Measurements from ENCODE around the gene SMOC2.

Gene SMOC2

DNA sequence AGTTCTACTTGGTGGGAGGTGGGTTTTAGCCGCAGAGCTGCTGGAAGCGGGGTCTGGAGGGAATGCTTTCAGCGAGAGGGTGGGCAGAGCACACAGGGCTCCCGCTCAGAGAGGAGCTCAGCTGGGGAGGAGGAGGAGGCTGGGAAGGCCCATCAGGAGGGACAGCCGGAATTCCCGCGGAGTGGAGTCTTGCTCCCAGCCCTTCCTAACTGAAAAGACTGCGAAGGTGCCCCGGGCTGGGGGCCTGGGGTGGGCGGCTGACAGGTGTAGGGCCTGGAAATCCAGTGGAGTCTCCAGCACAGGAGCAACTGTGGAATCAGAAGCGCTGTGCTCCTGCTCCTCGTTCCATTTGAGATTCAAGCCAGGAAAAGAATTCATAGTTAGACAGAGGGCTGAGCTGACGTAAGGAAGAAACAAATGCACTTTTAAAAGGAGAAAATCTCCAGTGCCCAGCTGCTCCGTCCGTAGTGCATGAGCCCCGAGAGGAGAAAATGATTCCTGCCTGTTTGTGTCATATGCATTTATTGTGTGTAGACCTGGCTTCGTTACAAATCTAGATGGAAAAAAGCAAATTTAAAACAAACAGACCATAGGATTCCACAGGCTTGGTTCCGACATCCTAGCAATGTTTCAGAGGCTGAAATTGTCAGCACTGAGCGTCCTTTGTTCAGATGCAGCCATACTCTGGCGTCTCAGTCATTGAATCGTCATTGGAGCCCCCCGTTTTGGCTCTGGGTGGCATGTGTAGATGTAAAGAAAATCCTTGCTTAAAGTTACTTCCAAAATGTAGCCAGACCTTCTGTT lies 197.7 kb downstream of the SMOC2 start:
- no peak overlapping the region for H3K4me3 Mint-ChIP-seq
- H3K27me3 Mint-ChIP-seq (ENCODE audit: low read depth, poor library complexity), result no peaks in the 10 kb centered on the region
- H3K36me3 Mint-ChIP-seq (ENCODE audit: low read depth), result no peaks in the 10 kb centered on the region
- TF ChIP-seq, protein P1, sequence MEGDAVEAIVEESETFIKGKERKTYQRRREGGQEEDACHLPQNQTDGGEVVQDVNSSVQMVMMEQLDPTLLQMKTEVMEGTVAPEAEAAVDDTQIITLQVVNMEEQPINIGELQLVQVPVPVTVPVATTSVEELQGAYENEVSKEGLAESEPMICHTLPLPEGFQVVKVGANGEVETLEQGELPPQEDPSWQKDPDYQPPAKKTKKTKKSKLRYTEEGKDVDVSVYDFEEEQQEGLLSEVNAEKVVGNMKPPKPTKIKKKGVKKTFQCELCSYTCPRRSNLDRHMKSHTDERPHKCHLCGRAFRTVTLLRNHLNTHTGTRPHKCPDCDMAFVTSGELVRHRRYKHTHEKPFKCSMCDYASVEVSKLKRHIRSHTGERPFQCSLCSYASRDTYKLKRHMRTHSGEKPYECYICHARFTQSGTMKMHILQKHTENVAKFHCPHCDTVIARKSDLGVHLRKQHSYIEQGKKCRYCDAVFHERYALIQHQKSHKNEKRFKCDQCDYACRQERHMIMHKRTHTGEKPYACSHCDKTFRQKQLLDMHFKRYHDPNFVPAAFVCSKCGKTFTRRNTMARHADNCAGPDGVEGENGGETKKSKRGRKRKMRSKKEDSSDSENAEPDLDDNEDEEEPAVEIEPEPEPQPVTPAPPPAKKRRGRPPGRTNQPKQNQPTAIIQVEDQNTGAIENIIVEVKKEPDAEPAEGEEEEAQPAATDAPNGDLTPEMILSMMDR (IDR thresholded peaks at IDR 0.05), result no peak
- peak overlapping the region; percentile 7 for H3K27ac Mint-ChIP-seq
- peaks cover 76% of the 10 kb centered on the region for H3K4me1 Mint-ChIP-seq
- H3K9me3 Mint-ChIP-seq, result peaks cover 5% of the 10 kb centered on the region
- no peak for DNase-seq

DNA sequence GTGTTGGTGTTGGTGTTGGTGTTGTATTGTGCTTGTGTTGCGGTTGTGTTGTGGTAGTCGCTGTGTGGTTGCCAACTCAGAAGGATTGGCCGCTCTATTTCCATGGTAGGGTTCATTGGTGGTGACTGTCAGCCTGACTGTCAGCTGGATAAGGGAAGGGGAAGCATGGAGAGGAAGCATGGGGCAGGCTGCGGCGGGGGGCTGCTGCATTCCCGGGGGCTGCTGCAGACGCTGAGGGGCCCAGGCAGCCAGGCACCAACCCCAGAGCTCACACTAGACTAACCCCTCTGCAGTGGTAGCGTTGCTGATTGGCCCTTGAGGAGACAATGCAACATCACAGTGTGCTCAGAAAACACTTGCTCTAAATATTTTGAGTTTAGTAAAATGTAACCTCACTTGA lies 199.2 kb downstream of the SMOC2 start:
- no peaks in the 10 kb centered on the region for H3K9me3 Mint-ChIP-seq
- H3K4me1 Mint-ChIP-seq, result peaks cover 66% of the 10 kb centered on the region
- no peaks in the 10 kb centered on the region for H3K36me3 Mint-ChIP-seq (ENCODE audit: low read depth)

DNA sequence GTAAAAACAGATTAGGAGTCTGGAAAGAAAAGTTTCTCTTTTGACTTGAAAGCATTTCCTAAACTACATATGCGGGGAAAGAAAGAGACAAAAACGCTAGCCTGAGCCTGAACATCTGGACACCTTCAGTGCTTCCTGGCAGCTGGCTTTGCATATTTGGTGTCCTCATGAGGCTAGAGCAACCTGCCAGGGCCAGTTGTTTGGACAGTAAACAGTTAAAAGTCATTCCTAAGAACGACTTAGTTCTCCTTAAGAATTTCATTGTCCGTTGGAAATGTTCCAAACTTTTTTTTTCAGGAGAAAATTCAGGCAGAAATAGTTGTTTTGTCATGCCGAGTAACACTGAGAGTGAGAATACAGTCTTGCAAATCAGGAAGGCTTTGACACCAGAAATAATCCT lies 199.8 kb downstream of the SMOC2 start:
- no peaks in the 10 kb centered on the region for H3K27me3 Mint-ChIP-seq (ENCODE audit: low read depth, poor library complexity)
- no peaks in the 10 kb centered on the region for H3K36me3 Mint-ChIP-seq (ENCODE audit: low read depth)
- H3K27ac Mint-ChIP-seq, result no peak overlapping the region
- DNase-seq, result no peak
- H3K9me3 Mint-ChIP-seq, result no peaks in the 10 kb centered on the region
- peaks cover 63% of the 10 kb centered on the region for H3K4me1 Mint-ChIP-seq
- no peak overlapping the region for H3K4me3 Mint-ChIP-seq
- TF ChIP-seq, protein P1 (IDR thresholded peaks at IDR 0.05), result no peak

More for the DNA sequence above, 199.2 kb downstream of the SMOC2 start:
- no peaks in the 10 kb centered on the region for H3K27me3 Mint-ChIP-seq (ENCODE audit: low read depth, poor library complexity)
- H3K27ac Mint-ChIP-seq, result no peak overlapping the region
- DNase-seq, result no peak
- H3K4me3 Mint-ChIP-seq, result no peak overlapping the region
- TF ChIP-seq, protein P1 (IDR thresholded peaks at IDR 0.05), result no peak

DNA sequence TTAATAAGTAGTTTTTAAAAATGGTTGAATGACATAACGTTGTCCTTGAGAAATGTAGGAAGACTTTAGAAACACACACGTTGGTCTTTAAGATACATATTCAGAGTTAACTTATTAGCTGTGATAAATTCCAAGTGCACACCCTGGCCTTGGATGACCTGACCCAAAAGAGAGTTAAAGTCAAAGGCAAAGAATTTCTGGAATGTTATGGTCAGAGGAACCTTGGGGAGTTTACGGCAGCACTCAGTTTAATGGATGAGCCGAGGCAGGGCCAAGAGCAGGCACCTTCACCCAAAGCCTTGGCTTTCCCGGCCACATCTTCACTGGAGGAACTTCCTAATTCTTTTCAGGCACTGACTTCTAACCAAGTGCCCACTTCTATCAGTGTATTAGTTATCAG lies 200.5 kb downstream of the SMOC2 start:
- Mint-ChIP-seq H3K27ac (no peak overlapping the region), H3K36me3 (ENCODE audit: low read depth) (no peaks in the 10 kb centered on the region), H3K9me3 (no peaks in the 10 kb centered on the region), H3K27me3 (ENCODE audit: low read depth, poor library complexity) (no peaks in the 10 kb centered on the region), H3K4me1 (peaks cover 58% of the 10 kb centered on the region), H3K4me3 (no peak overlapping the region)
- peak; percentile 23 for DNase-seq
- TF ChIP-seq, protein P1 (IDR thresholded peaks at IDR 0.05), result no peak

DNA sequence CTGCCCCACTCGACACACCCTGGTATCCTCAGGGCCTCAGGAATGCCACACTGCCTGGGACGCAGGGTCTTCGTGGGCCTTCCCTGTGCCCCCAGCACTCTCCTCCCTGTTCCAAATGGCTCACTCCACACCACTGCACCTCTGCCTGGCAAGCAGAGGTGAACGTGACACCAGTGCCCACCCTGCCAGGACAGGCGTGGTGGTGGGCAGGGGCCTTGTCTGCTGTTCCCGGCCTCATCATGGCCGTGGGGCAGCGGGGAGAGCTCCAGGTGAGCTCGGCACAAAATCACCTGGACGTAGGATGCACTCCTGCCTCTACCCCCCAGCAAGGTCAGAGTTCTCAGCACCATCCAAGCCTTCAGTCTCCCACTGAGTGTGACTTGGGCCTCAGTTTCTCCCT lies 202.4 kb downstream of the SMOC2 start:
- TF ChIP-seq, protein P1 (IDR thresholded peaks at IDR 0.05), result no peak
- no peak overlapping the region for H3K27ac Mint-ChIP-seq
- H3K4me1 Mint-ChIP-seq, result peaks cover 59% of the 10 kb centered on the region
- H3K36me3 Mint-ChIP-seq (ENCODE audit: low read depth), result no peaks in the 10 kb centered on the region
- no peaks in the 10 kb centered on the region for H3K9me3 Mint-ChIP-seq
- no peak overlapping the region for H3K4me3 Mint-ChIP-seq
- no peak for DNase-seq
- no peaks in the 10 kb centered on the region for H3K27me3 Mint-ChIP-seq (ENCODE audit: low read depth, poor library complexity)

DNA sequence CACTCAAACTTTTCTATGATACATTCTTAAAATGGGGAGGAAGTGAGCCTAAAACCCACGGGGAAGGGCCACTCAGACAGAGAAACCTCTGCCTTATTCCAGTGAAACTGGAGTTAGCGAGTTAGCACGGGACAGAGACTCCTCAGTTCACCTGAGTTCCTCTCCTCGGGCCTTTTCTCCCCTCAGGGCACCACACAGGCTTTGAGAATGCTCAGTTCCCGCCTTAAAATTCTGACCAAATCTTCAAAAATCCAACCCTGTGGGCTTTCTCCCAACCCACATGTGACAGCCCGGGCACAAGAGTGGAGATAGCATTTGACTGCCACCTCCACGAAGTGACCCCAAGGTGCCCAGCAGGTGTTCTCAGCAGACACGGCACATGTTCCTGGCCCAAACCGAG lies 204.3 kb downstream of the SMOC2 start:
- TF ChIP-seq, protein P1 (IDR thresholded peaks at IDR 0.05), result no peak
- Mint-ChIP-seq H3K27ac (peak overlapping the region; percentile 42), H3K9me3 (no peaks in the 10 kb centered on the region), H3K4me3 (no peak overlapping the region), H3K4me1 (peaks cover 64% of the 10 kb centered on the region), H3K27me3 (ENCODE audit: low read depth, poor library complexity) (peaks cover 3% of the 10 kb centered on the region), H3K36me3 (ENCODE audit: low read depth) (no peaks in the 10 kb centered on the region)
- DNase-seq, result no peak

Data from nephron progenitor cell (in vitro differentiated cells).